GM12878 (cell line): ENCODE measurements around the gene AGAP1. TPM values are rescaled to one million over a fixed set of nuclear protein-coding genes. Genes with fewer than 3 reads are reported as not detected.

ENCODE experiments used
- ATAC-seq: fragments of 200-7000 bp; cut with Tn5 transposase; 3 replicates; pipeline ENCODE4 v1.9.1; 2020; ENCODE audit warnings: mild to moderate bottlenecking, moderate library complexity
- BruUV-seq: library from RNA; stranded (reverse); fragments of 400-500 nt; replicated peaks from 2 replicates; lab custom pipeline; 2021; lab: Mats Ljungman, UMichigan
- CTCF ChIA-PET: fragments of 300-600 bp; sonication (Branson Sonifier 250); formaldehyde crosslinking; extraction: SDS; loops from one replicate; lab custom pipeline; 2021; ENCODE audit warnings: inconsistent platforms; lab: Yijun Ruan, JAX
- POLR2A ChIA-PET: fragments of 350-600 bp; formaldehyde crosslinking; extraction: SDS; loops from one replicate; lab custom pipeline; 2021; ENCODE audit warnings: inconsistent platforms; lab: Charles Lee
- RAD21 ChIA-PET: fragments of 300-600 bp; sonication (Branson Sonifier 250); formaldehyde crosslinking; loops from one replicate; lab custom pipeline; 2023; ENCODE audit warnings: antibody characterized with exemption; ENCODE audit not compliant: unreplicated experiment; lab: Charles Lee
- SMC1A ChIA-PET: fragments of 300-600 bp; sonication (Branson Sonifier 250); formaldehyde crosslinking; loops from one replicate; lab custom pipeline; 2023; ENCODE audit not compliant: unreplicated experiment, uncharacterized antibody; lab: Charles Lee
- DNase-seq: peaks from one replicate; pipeline ENCODE4 v3.0.0-alpha.2; 2011; ENCODE audit warnings: low read depth, low spot score
- FAIRE-seq: peaks from 3 replicates; lab custom pipeline; 2011; peaks lifted over from hg19 to GRCh38; lab: Jason Lieb, UNC
- H2AFZ ChIP-seq: 2 replicates; pipeline ENCODE4 v1.6.0; 2011; ENCODE audit warnings: low read depth, low read length, control low read depth; ENCODE audit not compliant: control insufficient read depth
- H3K27ac ChIP-seq: 2 replicates; pipeline ENCODE4 v1.5.1; 2011; ENCODE audit warnings: control low read depth; ENCODE audit not compliant: control insufficient read depth, insufficient read depth
- H3K27me3 ChIP-seq, 2 experiments: replicated peaks in 1 of 2; 2 replicates each; pipeline versions ENCODE4 v1.6.0 to v1.6.1; 2011; ENCODE audit warnings: low read length in 1 of 2; ENCODE audit not compliant: control insufficient read depth in 2 of 2, insufficient read depth in 2 of 2
- H3K36me3 ChIP-seq, 2 experiments: 2 replicates each; pipeline ENCODE4 v1.5.1; 2011; ENCODE audit warnings: low read length in 1 of 2; ENCODE audit not compliant: control insufficient read depth in 2 of 2, insufficient read depth in 2 of 2
- H3K4me1 ChIP-seq: 2 replicates; pipeline ENCODE4 v1.6.1; 2011; ENCODE audit warnings: mild to moderate bottlenecking, low read length, moderate library complexity, mixed read lengths; ENCODE audit not compliant: control insufficient read depth, insufficient read depth
- H3K4me2 ChIP-seq: 2 replicates; pipeline ENCODE4 v1.6.0; 2011; ENCODE audit warnings: control low read depth; ENCODE audit not compliant: control insufficient read depth, insufficient read depth
- H3K4me3 ChIP-seq: fragments of 200-600 bp; sonication (generic); 2 replicates; pipeline ENCODE4 v1.5.1; 2016
- H3K79me2 ChIP-seq: 2 replicates; pipeline ENCODE4 v1.6.0; 2011; ENCODE audit warnings: low read length; ENCODE audit not compliant: control insufficient read depth, insufficient read depth
- H3K9ac ChIP-seq: 2 replicates; pipeline ENCODE4 v1.8.0; 2011; ENCODE audit warnings: low read length, control low read depth, mixed read lengths; ENCODE audit not compliant: control insufficient read depth, insufficient read depth
- H3K9me3 ChIP-seq: replicated peaks from 3 replicates; pipeline ENCODE4 v1.5.1; 2011; ENCODE audit warnings: mild to moderate bottlenecking, low read length; ENCODE audit not compliant: control insufficient read depth, insufficient read depth
- H4K20me1 ChIP-seq: 2 replicates; pipeline ENCODE4 v1.6.0; 2011; ENCODE audit not compliant: control insufficient read depth, insufficient read depth
- CHD1 ChIP-seq: IDR thresholded peaks from 2 replicates; pipeline ENCODE4 v1.6.1; 2012; ENCODE audit warnings: low read depth, low read length, improper control_type of control experiment
- NRF1 ChIP-seq: conservative IDR thresholded peaks from 2 replicates; pipeline ENCODE4 v1.6.1; 2011; ENCODE audit warnings: mild to moderate bottlenecking, low read depth, low read length, improper control_type of control experiment
- SKIL ChIP-seq: fragments of 450-650 bp; IDR thresholded peaks from 2 replicates; pipeline ENCODE4 v1.6.1; 2017; ENCODE audit warnings: mild to moderate bottlenecking, low read depth, inconsistent platforms; ENCODE audit not compliant: poor library complexity, severe bottlenecking
- YBX1 ChIP-seq: fragments of 450-650 bp; IDR thresholded peaks from 2 replicates; pipeline ENCODE4 v1.6.1; 2016; ENCODE audit warnings: antibody characterized with exemption
- ZNF217 ChIP-seq: fragments of 450-650 bp; IDR thresholded peaks from 2 replicates; pipeline ENCODE4 v1.6.1; 2017; ENCODE audit warnings: antibody characterized with exemption, mild to moderate bottlenecking
- ZNF592 ChIP-seq: fragments of 450-650 bp; IDR thresholded peaks from 2 replicates; pipeline ENCODE4 v1.6.1; 2017; ENCODE audit warnings: mild to moderate bottlenecking, moderate library complexity
- WGBS: methylation state at CpG from one replicate; pipeline ENCODE4 v1.1.6; 2016; ENCODE audit warnings: low lambda C conversion rate; ENCODE audit not compliant: insufficient replicate concordance, insufficient coverage; ENCODE audit errors: missing lambda C conversion rate; 5-methylcytosine and 5-hydroxymethylcytosine counted together
- in situ Hi-C: fragments of 300-500 bp; cut with MboI; formaldehyde crosslinking; loops from 9 replicates; pipeline ENCODE4 v1.14.3; 2018; ENCODE audit warnings: mixed read lengths
- intact Hi-C: fragments of 100-400 bp; cut with micrococcal nuclease; formaldehyde crosslinking; loops from one replicate; pipeline ENCODE4 v1.14.2; 2022; ENCODE audit not compliant: unreplicated experiment
- polyA plus RNA-seq, 11 experiments: library from polyadenylated mRNA; depleted of rRNA in 4 of 11; unstranded in 6 of 11; stranded (reverse) in 5 of 11; fragments of >200 nt; fragmentation: Nextera tagmentation in 4 of 11; fragmentation: Illumina TruSeq in 1 of 11; extraction: Ambion mirVana in 4 of 11; extraction: Trizol in 1 of 11; gene quantifications; 1 replicate in 1 of 11; 2 replicates in 10 of 11; pipeline versions ENCODE4 v1.2.1 to v1.2.3, GENCODE V29; 2011 to 2016; ENCODE audit warnings: inconsistent platforms in 2 of 11, missing spikeins in 2 of 11, low read depth in 1 of 11
- total RNA-seq, 4 experiments: library from RNA; depleted of rRNA in 3 of 4; stranded (reverse); fragments of >200 nt in 3 of 4; fragmentation: Illumina TruSeq in 1 of 4; extraction: Trizol in 1 of 4; gene quantifications; 2 replicates each; pipeline versions ENCODE4 v1.2.1 to v1.2.3, GENCODE V29; 2013 to 2021

The AGAP1 gene
- total and polyA plus RNA-seq, 10 of the 15 experiments (the other 5 are each of a cell fraction or from before 2014, with no cell fraction given), result 0.05 to 0.15 (median 0.06) TPM; not detected in 7

- TF ChIP-seq CHD1 (no peak), ZNF217 (no peak), SKIL (no peak)
Measured at GRCh38 chr2:235537587-235537986, 43.7 kb downstream of the AGAP1 start (continued).

- Histone ChIP-seq H3K9ac (no peak overlapping the region), H2AFZ (no peak overlapping the region), H3K27me3 (no peaks in the 10 kb centered on the region), H3K27ac (no peak overlapping the region), H3K4me1 (no peaks in the 10 kb centered on the region), H3K36me3 (no peaks in the 10 kb centered on the region), H3K79me2 (no peaks in the 10 kb centered on the region), H3K9me3 (no peaks in the 10 kb centered on the region), H3K4me3 (no peak overlapping the region), H4K20me1 (no peaks in the 10 kb centered on the region), H3K4me2 (no peak overlapping the region)
- DNase-seq, result no peak
- no TSS peak for BruUV-seq
- in situ Hi-C loops, result no loop called here
- POLR2A ChIA-PET, result no interaction called here
- ATAC-seq, result no peak
- intact Hi-C loops, result no loop called here
- RAD21 ChIA-PET, result no interaction called here
- SMC1A ChIA-PET, result no interaction called here
- TF ChIP-seq ZNF592 (no peak), NRF1 (no peak), YBX1 (no peak)
- WGBS, result 41% methylated on average over 7 of the region's 7 CpGs
- CTCF ChIA-PET, result no interaction called here
- FAIRE-seq, result no peak
Measured at GRCh38 chr2:235538144-235538639, 44.3 kb downstream of the AGAP1 start.
